ENCODE results near the gene SIRPB2.

The SIRPB2 gene

GRCh38 chr20:1491281-1491840 is at the start of gene SIRPB2:
Gene SIRPB2, minus strand, starts transcription at chr20:1491420. Its CDS starts 61 bp downstream, at chr20:1491359.
- POLR2A ChIA-PET, result no interaction called here
- DNase-seq (ENCODE audit: extremely low spot score), result no peak
- no peak for TF ChIP-seq BHLHE40 (IDR thresholded peaks at IDR 0.05; ENCODE audit: borderline replicate concordance)
- TF ChIP-seq L3MBTL2 (conservative IDR thresholded peaks at IDR 0.05), result no peak
- TF ChIP-seq ELF4 (IDR thresholded peaks at IDR 0.05), result no peak
- CTCF ChIA-PET, result no interaction called here

- CTCF ChIA-PET, result no interaction called here
- POLR2A ChIA-PET, result no interaction called here
- TF ChIP-seq PKNOX1 (IDR thresholded peaks at IDR 0.05) (no peak), ARNT (IDR thresholded peaks at IDR 0.05) (no peak), BHLHE40 (IDR thresholded peaks at IDR 0.05; ENCODE audit: borderline replicate concordance) (no peak)
- no peak for DNase-seq (ENCODE audit: extremely low spot score)
Observed at GRCh38 chr20:1539816-1540419, 48.7 kb upstream of the SIRPB2 start.

GRCh38 chr20:1538655-1539054 is 47.4 kb upstream of the SIRPB2 start:
- TF ChIP-seq SP1 (IDR thresholded peaks at IDR 0.05) (no peak), L3MBTL2 (conservative IDR thresholded peaks at IDR 0.05) (no peak), BHLHE40 (IDR thresholded peaks at IDR 0.05; ENCODE audit: borderline replicate concordance) (no peak), SUZ12 (IDR thresholded peaks at IDR 0.05) (no peak), PKNOX1 (IDR thresholded peaks at IDR 0.05) (no peak), TARDBP (IDR thresholded peaks at IDR 0.05) (no peak), ARNT (IDR thresholded peaks at IDR 0.05) (no peak), FOXK2 (IDR thresholded peaks at IDR 0.05) (no peak), LEF1 (IDR thresholded peaks at IDR 0.05; ENCODE audit: borderline replicate concordance) (no peak), FOXM1 (IDR thresholded peaks at IDR 0.05; ENCODE audit: borderline replicate concordance) (no peak), CTBP1 (IDR thresholded peaks at IDR 0.05; ENCODE audit: borderline replicate concordance) (no peak), HDGF (IDR thresholded peaks at IDR 0.05; ENCODE audit: borderline replicate concordance) (no peak), NFRKB (IDR thresholded peaks at IDR 0.05) (no peak), ELF4 (IDR thresholded peaks at IDR 0.05) (no peak), FOXA1 (IDR thresholded peaks at IDR 0.05) (no peak)
- ChIA-PET POLR2A (no interaction called here), CTCF (interaction anchor here (1.1 kb wide), 1 partner anchor 35 kb away, joined by 3 read pairs; no protein-coding TSS in a partner anchor)
- no peak for DNase-seq (ENCODE audit: extremely low spot score)

GRCh38 chr20:1537731-1538058 is 46.5 kb upstream of the SIRPB2 start:
- TF ChIP-seq CTBP1 (IDR thresholded peaks at IDR 0.05; ENCODE audit: borderline replicate concordance), result no peak
- TF ChIP-seq FOXK2 (IDR thresholded peaks at IDR 0.05), result no peak
- TF ChIP-seq PKNOX1 (IDR thresholded peaks at IDR 0.05), result no peak
- no peak for TF ChIP-seq NFRKB (IDR thresholded peaks at IDR 0.05)
- no peak for TF ChIP-seq SUZ12 (IDR thresholded peaks at IDR 0.05)
- TF ChIP-seq ARNT (IDR thresholded peaks at IDR 0.05), result no peak
- TF ChIP-seq ELF4 (IDR thresholded peaks at IDR 0.05), result no peak
- ChIA-PET CTCF (interaction anchor here (1.1 kb wide), 1 partner anchor 34 kb away, joined by 3 read pairs; no protein-coding TSS in a partner anchor), POLR2A (no interaction called here)
- no peak for DNase-seq (ENCODE audit: extremely low spot score)

- ChIA-PET POLR2A (no interaction called here), CTCF (no interaction called here)
- no peak for TF ChIP-seq FOXK2 (IDR thresholded peaks at IDR 0.05)
- no peak for TF ChIP-seq NFRKB (IDR thresholded peaks at IDR 0.05)
- TF ChIP-seq FOXM1 (IDR thresholded peaks at IDR 0.05; ENCODE audit: borderline replicate concordance), result no peak
- TF ChIP-seq BHLHE40 (IDR thresholded peaks at IDR 0.05; ENCODE audit: borderline replicate concordance), result no peak
- TF ChIP-seq SP1 (IDR thresholded peaks at IDR 0.05), result no peak
- TF ChIP-seq CTBP1 (IDR thresholded peaks at IDR 0.05; ENCODE audit: borderline replicate concordance), result no peak
- TF ChIP-seq L3MBTL2 (conservative IDR thresholded peaks at IDR 0.05), result no peak
- TF ChIP-seq LEF1 (IDR thresholded peaks at IDR 0.05; ENCODE audit: borderline replicate concordance), result no peak
- no peak for TF ChIP-seq ZNF384 (IDR thresholded peaks at IDR 0.05)
- TF ChIP-seq SUZ12 (IDR thresholded peaks at IDR 0.05), result no peak
- no peak for TF ChIP-seq HDGF (IDR thresholded peaks at IDR 0.05; ENCODE audit: borderline replicate concordance)
- TF ChIP-seq TARDBP (IDR thresholded peaks at IDR 0.05), result no peak
- no peak for TF ChIP-seq ARNT (IDR thresholded peaks at IDR 0.05)
- TF ChIP-seq PKNOX1 (IDR thresholded peaks at IDR 0.05), result no peak
- no peak for TF ChIP-seq FOXA1 (IDR thresholded peaks at IDR 0.05)
- no peak for DNase-seq (ENCODE audit: extremely low spot score)
Observed at GRCh38 chr20:1536893-1537730, 45.9 kb upstream of the SIRPB2 start.
